CD4-positive, alpha-beta T cell (primary cell): ENCODE data around the gene ERH. TPM values are rescaled to one million over a fixed set of nuclear protein-coding genes. Genes with fewer than 3 reads are reported as not detected.
A peak's percentile ranks its signal among the peaks of the same experiment; 100 is the strongest.

Experiments used
- ATAC-seq: fragments of 200-7000 bp; cut with Tn5 transposase; one replicate; pipeline ENCODE4 v1.10.0; 2022; ENCODE audit warnings: mild to moderate bottlenecking; ENCODE audit not compliant: poor library complexity
- CTCF ChIA-PET: fragments of 350-600 bp; sonication (Branson Sonifier 250); formaldehyde crosslinking; loops from one replicate; lab custom pipeline; 2021; ENCODE audit warnings: antibody characterized with exemption, inconsistent platforms; lab: Charles Lee
- POLR2A ChIA-PET: fragments of 350-600 bp; sonication (Branson Sonifier 250); formaldehyde crosslinking; loops from one replicate; lab custom pipeline; 2021; ENCODE audit warnings: antibody characterized with exemption, inconsistent platforms; lab: Charles Lee
- DNase-seq, 14 experiments: peaks; one replicate each; pipeline ENCODE4 v3.0.0-alpha.2; 2013 to 2020; ENCODE audit warnings: mixed read lengths in 2 of 14
- H3K27ac ChIP-seq, 2 donors: one replicate each; pipeline versions ENCODE4 v1.5.1 to v1.7.0; 2013; ENCODE audit warnings: low read length in 2 of 2, low read depth in 1 of 2, mild to moderate bottlenecking in 1 of 2
- H3K27me3 ChIP-seq, 2 experiments: 1 replicate in 1 of 2; 2 replicates in 1 of 2; pipeline versions ENCODE4 v1.6.1 to v1.7.0; 2013; ENCODE audit warnings: low read length in 2 of 2, control low read depth in 1 of 2, mild to moderate bottlenecking in 1 of 2, moderate library complexity in 1 of 2; ENCODE audit not compliant: insufficient read depth in 2 of 2, control insufficient read depth in 1 of 2
- H3K36me3 ChIP-seq: one replicate; pipeline ENCODE4 v1.6.1; 2013; ENCODE audit warnings: low read length, control low read depth; ENCODE audit not compliant: insufficient read depth
- H3K4me1 ChIP-seq: one replicate; pipeline ENCODE4 v1.6.1; 2013; ENCODE audit warnings: low read length, control low read depth; ENCODE audit not compliant: insufficient read depth
- H3K4me3 ChIP-seq: one replicate; pipeline ENCODE4 v1.5.1; 2013; ENCODE audit warnings: mild to moderate bottlenecking, low read length, moderate library complexity
- H3K9me3 ChIP-seq, 2 experiments: 1 replicate in 1 of 2; 2 replicates in 1 of 2; pipeline versions ENCODE4 v1.6.1 to v1.7.0; 2013; ENCODE audit warnings: low read length in 2 of 2, mild to moderate bottlenecking in 2 of 2, control low read depth in 1 of 2, moderate library complexity in 1 of 2; ENCODE audit not compliant: control insufficient read depth in 1 of 2, insufficient read depth in 1 of 2
- H3K27ac Mint-ChIP-seq: one replicate; pipeline ENCODE4 v1.8.0; 2020; ENCODE audit warnings: mixed read lengths
- H3K27me3 Mint-ChIP-seq: one replicate; pipeline ENCODE4 v1.8.0; 2021; ENCODE audit warnings: mixed read lengths
- H3K36me3 Mint-ChIP-seq: one replicate; pipeline ENCODE4 v1.8.0; 2021; ENCODE audit warnings: low read depth, mixed read lengths
- H3K4me1 Mint-ChIP-seq: one replicate; pipeline ENCODE4 v1.8.0; 2021; ENCODE audit warnings: low read depth, mixed read lengths
- H3K4me3 Mint-ChIP-seq: one replicate; pipeline ENCODE4 v1.8.0; 2020; ENCODE audit warnings: mild to moderate bottlenecking, mixed read lengths
- H3K9me3 Mint-ChIP-seq: one replicate; pipeline ENCODE4 v1.8.0; 2020; ENCODE audit warnings: mixed read lengths
- intact Hi-C, 2 experiments: fragments of 100-400 bp; cut with DNase I in 1 of 2; cut with micrococcal nuclease in 1 of 2; formaldehyde crosslinking; loops; one replicate each; pipeline versions ENCODE4 v1.15.1 to v1.9.0; 2023 to 2025; cut with DNase I, micrococcal nuclease
- total RNA-seq, 174 experiments: library from RNA in 2 of 174; stranded (reverse) in 2 of 174; gene quantifications; one replicate each; pipeline ENCODE4 v1.2.3 and lab custom pipeline; 2021 to 2026
- TF ChIP-seq, protein P1 (sequence below): fragments of 200-600 bp; IDR thresholded peaks from one replicate; pipeline ENCODE4 v1.8.0; 2022; ENCODE audit warnings: antibody characterized with exemption, mild to moderate bottlenecking

ERH gene
- total RNA-seq, 2 experiments from 2014 or later = 87.0 to 96.3 TPM

DNA sequence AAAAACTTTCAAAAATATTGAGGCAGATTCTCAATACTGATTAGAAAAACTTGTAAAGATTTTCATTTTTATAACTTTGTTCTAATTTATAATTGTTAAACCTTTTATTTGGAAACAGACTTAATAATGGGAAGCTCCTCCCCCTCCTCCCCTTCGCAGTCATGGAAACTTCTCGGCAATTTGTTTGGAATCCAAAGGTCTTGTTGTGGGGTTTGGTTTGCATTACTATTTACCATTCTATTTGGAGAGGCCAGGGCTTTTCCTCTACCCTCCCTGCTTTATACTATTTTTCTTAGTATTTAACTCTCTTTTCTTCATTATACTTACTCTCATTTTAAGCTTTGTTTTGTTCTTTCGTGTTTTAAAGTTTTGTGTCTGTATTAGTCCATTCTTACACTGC is 6.4 kb upstream of the ERH start:
- DNase-seq = no peak
- Mint-ChIP-seq H3K4me1 (peaks cover 48% of the 10 kb centered on the region), H3K27me3 (no peaks in the 10 kb centered on the region), H3K27ac (no peak overlapping the region), H3K4me3 (no peak overlapping the region), H3K9me3 (no peaks in the 10 kb centered on the region), H3K36me3 (peaks cover 29% of the 10 kb centered on the region)
- Histone ChIP-seq H3K4me3 (no peak overlapping the region), H3K9me3 (no peaks in the 10 kb centered on the region), H3K36me3 (no peaks in the 10 kb centered on the region), H3K4me1 (peaks cover 18% of the 10 kb centered on the region), H3K27ac (no peak overlapping the region), H3K27me3 (no peaks in the 10 kb centered on the region)
- no peak for ATAC-seq
- ChIA-PET POLR2A (no interaction called here), CTCF (interaction anchor here (1.2 kb wide), 1 partner anchor 9 kb away, joined by 3 read pairs; no protein-coding TSS in a partner anchor)
- intact Hi-C loops = no loop called here
- TF ChIP-seq, protein P1, sequence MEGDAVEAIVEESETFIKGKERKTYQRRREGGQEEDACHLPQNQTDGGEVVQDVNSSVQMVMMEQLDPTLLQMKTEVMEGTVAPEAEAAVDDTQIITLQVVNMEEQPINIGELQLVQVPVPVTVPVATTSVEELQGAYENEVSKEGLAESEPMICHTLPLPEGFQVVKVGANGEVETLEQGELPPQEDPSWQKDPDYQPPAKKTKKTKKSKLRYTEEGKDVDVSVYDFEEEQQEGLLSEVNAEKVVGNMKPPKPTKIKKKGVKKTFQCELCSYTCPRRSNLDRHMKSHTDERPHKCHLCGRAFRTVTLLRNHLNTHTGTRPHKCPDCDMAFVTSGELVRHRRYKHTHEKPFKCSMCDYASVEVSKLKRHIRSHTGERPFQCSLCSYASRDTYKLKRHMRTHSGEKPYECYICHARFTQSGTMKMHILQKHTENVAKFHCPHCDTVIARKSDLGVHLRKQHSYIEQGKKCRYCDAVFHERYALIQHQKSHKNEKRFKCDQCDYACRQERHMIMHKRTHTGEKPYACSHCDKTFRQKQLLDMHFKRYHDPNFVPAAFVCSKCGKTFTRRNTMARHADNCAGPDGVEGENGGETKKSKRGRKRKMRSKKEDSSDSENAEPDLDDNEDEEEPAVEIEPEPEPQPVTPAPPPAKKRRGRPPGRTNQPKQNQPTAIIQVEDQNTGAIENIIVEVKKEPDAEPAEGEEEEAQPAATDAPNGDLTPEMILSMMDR = no peak

GRCh38 chr14:69401841-69402240 is 3.7 kb upstream of the ERH start:
- H3K36me3 ChIP-seq = no peaks in the 10 kb centered on the region
- TF ChIP-seq, protein P1 = no peak
- Mint-ChIP-seq H3K4me1 (peaks cover 63% of the 10 kb centered on the region), H3K36me3 (peaks cover 35% of the 10 kb centered on the region), H3K27me3 (no peaks in the 10 kb centered on the region), H3K27ac (no peak overlapping the region), H3K9me3 (no peaks in the 10 kb centered on the region), H3K4me3 (peak overlapping the region; percentile 7)
- peaks cover 36% of the 10 kb centered on the region for H3K4me1 ChIP-seq
- POLR2A ChIA-PET = no interaction called here
- no peaks in the 10 kb centered on the region for H3K27me3 ChIP-seq
- H3K9me3 ChIP-seq = no peaks in the 10 kb centered on the region
- DNase-seq (no peak), ATAC-seq (no peak)
- H3K4me3 ChIP-seq = no peak overlapping the region
- CTCF ChIA-PET = no interaction called here
- no peak overlapping the region for H3K27ac ChIP-seq
- intact Hi-C loops = no loop called here

- no peaks in the 10 kb centered on the region for H3K9me3 ChIP-seq
- peaks cover 41% of the 10 kb centered on the region for H3K4me1 ChIP-seq
- H3K27me3 ChIP-seq = no peaks in the 10 kb centered on the region
- intact Hi-C loops = no loop called here
- TF ChIP-seq, protein P1 = no peak
- Mint-ChIP-seq H3K27me3 (no peaks in the 10 kb centered on the region), H3K4me1 (peaks cover 79% of the 10 kb centered on the region), H3K4me3 (peak overlapping the region; percentile 96), H3K27ac (no peak overlapping the region), H3K36me3 (peaks cover 45% of the 10 kb centered on the region), H3K9me3 (no peaks in the 10 kb centered on the region)
- DNase-seq (no peak), ATAC-seq (no peak)
- H3K4me3 ChIP-seq = no peak overlapping the region
- H3K27ac ChIP-seq = no peak overlapping the region
- ChIA-PET CTCF (no interaction called here), POLR2A (interaction anchor here (2.8 kb wide), 1 partner anchor 367 kb away, joined by 29 read pairs; the partner anchor contains the start of gene SRSF5)
- peaks cover 9% of the 10 kb centered on the region for H3K36me3 ChIP-seq
Observed at GRCh38 chr14:69400154-69400553, 2.1 kb upstream of the ERH start.
